HEK293 (cell line): Measurements from ENCODE around the gene PARD6G.

Experiments
- CTCF ChIP-seq: fragments of 450-650 bp; formaldehyde crosslinking; IDR thresholded peaks from 2 replicates; pipeline ENCODE4 v1.5.1; 2016; ENCODE audit warnings: missing biosample characterization, missing genetic modification characterization
- REST ChIP-seq: fragments of 450-650 bp; formaldehyde crosslinking; IDR thresholded peaks from 2 replicates; pipeline ENCODE4 v1.5.1; 2016; ENCODE audit warnings: missing biosample characterization, missing genetic modification characterization
- ZFP3 ChIP-seq: fragments of 450-650 bp; formaldehyde crosslinking; IDR thresholded peaks from 2 replicates; pipeline ENCODE4 v1.5.1; 2016; ENCODE audit warnings: low read depth, missing biosample characterization, missing genetic modification characterization
- ZNF140 ChIP-seq: fragments of 450-650 bp; formaldehyde crosslinking; IDR thresholded peaks from 2 replicates; pipeline ENCODE4 v1.5.1; 2016; ENCODE audit warnings: missing biosample characterization, missing genetic modification characterization
- ZNF571 ChIP-seq: fragments of 450-650 bp; formaldehyde crosslinking; IDR thresholded peaks from 2 replicates; pipeline ENCODE4 v1.5.0; 2017; ENCODE audit warnings: missing biosample characterization, missing genetic modification characterization
- ZSCAN5A ChIP-seq: fragments of 450-650 bp; formaldehyde crosslinking; IDR thresholded peaks from 2 replicates; pipeline ENCODE4 v1.5.1; 2016; ENCODE audit warnings: missing biosample characterization, missing genetic modification characterization

- TF ChIP-seq ZSCAN5A (tag by site-specific recombination) (no peak), ZFP3 (tag by site-specific recombination) (no peak), CTCF (tag by site-specific recombination) (no peak), REST (no peak), ZNF140 (tag by site-specific recombination) (no peak), ZNF571 (tag by site-specific recombination) (no peak)
These were observed 126.4 kb downstream of the PARD6G start for GRCh38 chr18:80120932-80121331.
